Measurements from ENCODE around the gene SLC28A3. TPM values are rescaled to one million over a fixed set of nuclear protein-coding genes. Genes with fewer than 3 reads are reported as not detected.
"Not testable (repeated sequence)": the region's sequence is repeated elsewhere in the genome, so short reads cannot be mapped to it uniquely, and the experiment has no call there.

The SLC28A3 gene
- not detected in 2 replicates for total RNA-seq

GRCh38 chr9:84340535-84340934, at the start of gene SLC28A3:
Gene SLC28A3, minus strand, starts transcription at chr9:84340758. Its CDS starts 125 bp downstream, at chr9:84340633.
- no peaks in the 10 kb centered on the region for H3K36me3 Mint-ChIP-seq (ENCODE audit: low read depth)
- intact Hi-C loops (cut with micrococcal nuclease), result no loop called here
- ATAC-seq (ENCODE audit: low read depth) (no peak), DNase-seq (no peak)
- peaks cover 5% of the 10 kb centered on the region for H3K27me3 Mint-ChIP-seq
- no peak for TF ChIP-seq CTCF (IDR thresholded peaks at IDR 0.05)
- H3K9me3 Mint-ChIP-seq, result no peaks in the 10 kb centered on the region
- ChIA-PET POLR2A (no interaction called here), CTCF (no interaction called here)
- H3K4me3 Mint-ChIP-seq, result no peak within 1 kb of the TSS
- no peak within 1 kb of the TSS for H3K27ac Mint-ChIP-seq
- no peaks in the 10 kb centered on the region for H3K4me1 Mint-ChIP-seq

GRCh38 chr9:84390254-84390653, 49.7 kb upstream of the SLC28A3 start:
- H3K9me3 Mint-ChIP-seq; H3K27me3 Mint-ChIP-seq; ATAC-seq (ENCODE audit: low read depth); DNase-seq; H3K4me3 Mint-ChIP-seq; H3K36me3 Mint-ChIP-seq (ENCODE audit: low read depth); H3K4me1 Mint-ChIP-seq; CTCF ChIA-PET; H3K27ac Mint-ChIP-seq; POLR2A ChIA-PET: not testable (repeated sequence)
- intact Hi-C loops (cut with micrococcal nuclease), result loop anchor here (10.0 kb wide), 1 partner anchor 1305 kb away; no protein-coding TSS in a partner anchor

- no peak for DNase-seq
- Mint-ChIP-seq H3K4me3 (no peak overlapping the region), H3K9me3 (no peaks in the 10 kb centered on the region), H3K36me3 (ENCODE audit: low read depth) (no peaks in the 10 kb centered on the region), H3K4me1 (no peaks in the 10 kb centered on the region), H3K27me3 (peaks cover 5% of the 10 kb centered on the region), H3K27ac (no peak overlapping the region)
- intact Hi-C loops (cut with micrococcal nuclease), result no loop called here
- POLR2A ChIA-PET, result no interaction called here
- no peak for TF ChIP-seq CTCF (IDR thresholded peaks at IDR 0.05)
- CTCF ChIA-PET, result interaction anchor here (1.6 kb wide), 1 partner anchor 9 kb away, joined by 7 read pairs; no protein-coding TSS in a partner anchor
- ATAC-seq (ENCODE audit: low read depth), result no peak
Observed at GRCh38 chr9:84387821-84388220, 47.3 kb upstream of the SLC28A3 start.

GRCh38 chr9:84386753-84387152, 46.2 kb upstream of the SLC28A3 start:
- no peak for DNase-seq
- POLR2A ChIA-PET, result no interaction called here
- no peaks in the 10 kb centered on the region for H3K4me1 Mint-ChIP-seq
- CTCF ChIA-PET, result interaction anchor here (1.3 kb wide), 1 partner anchor 10 kb away, joined by 3 read pairs; no protein-coding TSS in a partner anchor
- peaks cover 5% of the 10 kb centered on the region for H3K27me3 Mint-ChIP-seq
- H3K4me3 Mint-ChIP-seq, result no peak overlapping the region
- no peak overlapping the region for H3K27ac Mint-ChIP-seq
- intact Hi-C loops (cut with micrococcal nuclease), result no loop called here
- no peaks in the 10 kb centered on the region for H3K9me3 Mint-ChIP-seq
- no peak for TF ChIP-seq CTCF (IDR thresholded peaks at IDR 0.05)
- ATAC-seq (ENCODE audit: low read depth), result no peak
- H3K36me3 Mint-ChIP-seq (ENCODE audit: low read depth), result no peaks in the 10 kb centered on the region

GRCh38 chr9:84385386-84386040, 45.0 kb upstream of the SLC28A3 start:
- Mint-ChIP-seq H3K36me3 (ENCODE audit: low read depth) (no peaks in the 10 kb centered on the region), H3K27me3 (peaks cover 5% of the 10 kb centered on the region), H3K9me3 (no peaks in the 10 kb centered on the region), H3K4me1 (no peaks in the 10 kb centered on the region), H3K27ac (no peak overlapping the region), H3K4me3 (no peak overlapping the region)
- intact Hi-C loops (cut with micrococcal nuclease), result no loop called here
- no peak for TF ChIP-seq CTCF (IDR thresholded peaks at IDR 0.05)
- no peak for ATAC-seq (ENCODE audit: low read depth)
- ChIA-PET POLR2A (no interaction called here), CTCF (interaction anchor here (1.3 kb wide), 1 partner anchor 12 kb away, joined by 3 read pairs; no protein-coding TSS in a partner anchor)
- DNase-seq, result no peak

Measured in activated B cell treated with CpG ODN at 0.5 μM for 24 hours (primary cell).